ENCODE data around the gene ZNF432.

- TF ChIP-seq CTCF (IDR thresholded peaks at IDR 0.05) (no peak), POLR2AphosphoS5 (IDR thresholded peaks at IDR 0.05) (no peak)
These were observed 28.1 kb downstream of the ZNF432 start for GRCh38 chr19:52020506-52020905.
